HG03280 (cell line): ENCODE results near the gene PTPRD.

ENCODE experiments used
- ATAC-seq: cut with Tn5 transposase; IDR thresholded peaks from one replicate; pipeline ENCODE4 v1.9.1; 2021; ENCODE audit warnings: mild to moderate bottlenecking, moderate library complexity; ENCODE audit not compliant: unreplicated experiment

Gene PTPRD

GRCh38 chr9:8670751-8671150, 1942.1 kb downstream of the PTPRD start:
- no peak for ATAC-seq

- no peak for ATAC-seq
These were observed 1944.1 kb downstream of the PTPRD start for GRCh38 chr9:8668751-8669150.

GRCh38 chr9:8668231-8668630, 1944.6 kb downstream of the PTPRD start:
- no peak for ATAC-seq

- ATAC-seq = no peak
These were observed 1946.7 kb downstream of the PTPRD start for GRCh38 chr9:8666060-8666459.

GRCh38 chr9:8660383-8660782, 1952.4 kb downstream of the PTPRD start:
- ATAC-seq = no peak

GRCh38 chr9:8659108-8659507, 1953.7 kb downstream of the PTPRD start:
- no peak for ATAC-seq

- ATAC-seq = no peak
These were observed 1957.7 kb downstream of the PTPRD start for GRCh38 chr9:8655071-8655470.

GRCh38 chr9:8653855-8654254, 1958.9 kb downstream of the PTPRD start:
- no peak for ATAC-seq

GRCh38 chr9:8653111-8653510, 1959.7 kb downstream of the PTPRD start:
- ATAC-seq = no peak

- no peak for ATAC-seq
These were observed 1960.5 kb downstream of the PTPRD start for GRCh38 chr9:8652255-8652654.

GRCh38 chr9:8651846-8652215, 1961.0 kb downstream of the PTPRD start:
- no peak for ATAC-seq

- no peak for ATAC-seq
These were observed 1961.5 kb downstream of the PTPRD start for GRCh38 chr9:8651070-8651845.

GRCh38 chr9:8649807-8650206, 1963.0 kb downstream of the PTPRD start:
- ATAC-seq = no peak

- no peak for ATAC-seq
These were observed 1963.6 kb downstream of the PTPRD start for GRCh38 chr9:8649160-8649559.

- no peak for ATAC-seq
These were observed 1964.4 kb downstream of the PTPRD start for GRCh38 chr9:8648271-8648845.

- ATAC-seq = no peak
These were observed 1965.0 kb downstream of the PTPRD start for GRCh38 chr9:8647824-8648223.

- no peak for ATAC-seq
These were observed 1968.2 kb downstream of the PTPRD start for GRCh38 chr9:8644571-8644970.

- no peak for ATAC-seq
These were observed 1968.9 kb downstream of the PTPRD start for GRCh38 chr9:8643896-8644295.

GRCh38 chr9:8643464-8643863, 1969.3 kb downstream of the PTPRD start:
- no peak for ATAC-seq

- no peak for ATAC-seq
These were observed 1972.0 kb downstream of the PTPRD start for GRCh38 chr9:8640761-8641160.

GRCh38 chr9:8637626-8638025, 1975.2 kb downstream of the PTPRD start:
- no peak for ATAC-seq

GRCh38 chr9:8633784-8634183, 1979.0 kb downstream of the PTPRD start:
- no peak for ATAC-seq

GRCh38 chr9:8632493-8632892, 1980.3 kb downstream of the PTPRD start:
- ATAC-seq = no peak
